H1 (cell line): ENCODE measurements around the gene APBA2. TPM values are rescaled to one million over a fixed set of nuclear protein-coding genes. Genes with fewer than 3 reads are reported as not detected.

Source experiments
- JUN ChIP-seq: IDR thresholded peaks from 2 replicates; pipeline ENCODE4 v1.6.1; 2011; ENCODE audit warnings: low read depth, mild to moderate bottlenecking, improper control_type of control experiment, low read length
- KDM4A ChIP-seq: IDR thresholded peaks from one replicate; pipeline ENCODE4 v1.7.1; 2012; ENCODE audit warnings: low read depth, mild to moderate bottlenecking, moderate library complexity, low read length, inconsistent platforms; ENCODE audit not compliant: severe bottlenecking
- SP2 ChIP-seq: IDR thresholded peaks from 2 replicates; pipeline ENCODE4 v1.6.1; 2012; ENCODE audit warnings: mild to moderate bottlenecking, low read length, inconsistent platforms
- polyA plus RNA-seq, 7 experiments: library from polyadenylated mRNA; depleted of rRNA in 3 of 7; stranded (reverse) in 5 of 7; unstranded in 2 of 7; fragments of >200 nt in 5 of 7; fragments of 200-250 nt in 2 of 7; gene quantifications; 1 replicate in 5 of 7; 2 replicates in 1 of 7; 4 replicates in 1 of 7; pipeline versions ENCODE4 v1.2.1 to v1.2.3, GENCODE V29; 2011 to 2013; ENCODE audit warnings: missing spikeins in 2 of 7, mixed read lengths in 2 of 7
- total RNA-seq: library from RNA; stranded (reverse); fragmentation: NEBNext Ultra II Directional; extraction: Animal tissue kit (Norgen Biotek cat#: 25700); gene quantifications from 2 replicates; pipeline ENCODE4 v1.2.1, GENCODE V29; 2021
- TF ChIP-seq, protein P1 (sequence below), 3 experiments: IDR thresholded peaks; 1 replicate in 2 of 3; 2 replicates in 1 of 3; pipeline versions ENCODE4 v1.5.1 to v1.6.1; 2011; ENCODE audit warnings: low read length in 3 of 3, mild to moderate bottlenecking in 3 of 3, inconsistent platforms in 2 of 3, low read depth in 1 of 3, moderate library complexity in 1 of 3; ENCODE audit not compliant: insufficient read depth in 1 of 3; ENCODE audit errors: control extremely low read depth in 1 of 3

The APBA2 gene
- total and polyA plus RNA-seq, 2 of the 8 experiments (the other 6 are each of a cell fraction or from before 2014, with no cell fraction given): 15.5 to 19.0 TPM

DNA sequence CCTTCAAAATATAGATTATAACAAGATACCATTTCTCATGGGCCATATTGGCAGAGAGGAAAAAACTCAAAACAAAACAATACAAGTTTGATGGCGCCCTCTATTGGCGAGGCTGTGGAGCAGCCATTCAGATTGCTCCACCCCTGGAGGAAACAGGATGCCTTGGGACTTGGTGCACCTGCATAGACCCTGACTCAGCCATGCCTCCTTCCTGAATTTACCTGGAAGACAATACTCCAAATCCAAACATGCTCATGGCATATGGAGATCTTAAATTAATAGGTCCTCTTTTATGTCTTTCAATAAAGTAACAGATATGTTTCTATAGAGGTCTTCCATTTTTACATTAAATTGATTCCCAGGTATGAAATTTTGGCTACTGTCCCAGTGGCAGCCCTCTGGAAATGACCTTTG is 90.0 kb downstream of the APBA2 start (continued):
- TF ChIP-seq, protein P1, sequence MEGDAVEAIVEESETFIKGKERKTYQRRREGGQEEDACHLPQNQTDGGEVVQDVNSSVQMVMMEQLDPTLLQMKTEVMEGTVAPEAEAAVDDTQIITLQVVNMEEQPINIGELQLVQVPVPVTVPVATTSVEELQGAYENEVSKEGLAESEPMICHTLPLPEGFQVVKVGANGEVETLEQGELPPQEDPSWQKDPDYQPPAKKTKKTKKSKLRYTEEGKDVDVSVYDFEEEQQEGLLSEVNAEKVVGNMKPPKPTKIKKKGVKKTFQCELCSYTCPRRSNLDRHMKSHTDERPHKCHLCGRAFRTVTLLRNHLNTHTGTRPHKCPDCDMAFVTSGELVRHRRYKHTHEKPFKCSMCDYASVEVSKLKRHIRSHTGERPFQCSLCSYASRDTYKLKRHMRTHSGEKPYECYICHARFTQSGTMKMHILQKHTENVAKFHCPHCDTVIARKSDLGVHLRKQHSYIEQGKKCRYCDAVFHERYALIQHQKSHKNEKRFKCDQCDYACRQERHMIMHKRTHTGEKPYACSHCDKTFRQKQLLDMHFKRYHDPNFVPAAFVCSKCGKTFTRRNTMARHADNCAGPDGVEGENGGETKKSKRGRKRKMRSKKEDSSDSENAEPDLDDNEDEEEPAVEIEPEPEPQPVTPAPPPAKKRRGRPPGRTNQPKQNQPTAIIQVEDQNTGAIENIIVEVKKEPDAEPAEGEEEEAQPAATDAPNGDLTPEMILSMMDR (IDR thresholded peaks at IDR 0.05; ENCODE audit: control extremely low read depth in 1 of 3, insufficient read depth in 1 of 3, low read depth in 1 of 3, low read length in 3 of 3): peak; percentile 83 to 92 (median 90)
- TF ChIP-seq KDM4A (no peak), JUN (no peak), SP2 (no peak)
- TF ChIP-seq, all 59 proteins: peak for 4
